ENCODE measurements around the gene BORCS5. TPM values are rescaled to one million over a fixed set of nuclear protein-coding genes. Genes with fewer than 3 reads are reported as not detected.

BORCS5 gene
- polyA plus RNA-seq, 2 of the 4 experiments (the other 2 are of a cell fraction): 5.1 to 10.2 TPM

DNA sequence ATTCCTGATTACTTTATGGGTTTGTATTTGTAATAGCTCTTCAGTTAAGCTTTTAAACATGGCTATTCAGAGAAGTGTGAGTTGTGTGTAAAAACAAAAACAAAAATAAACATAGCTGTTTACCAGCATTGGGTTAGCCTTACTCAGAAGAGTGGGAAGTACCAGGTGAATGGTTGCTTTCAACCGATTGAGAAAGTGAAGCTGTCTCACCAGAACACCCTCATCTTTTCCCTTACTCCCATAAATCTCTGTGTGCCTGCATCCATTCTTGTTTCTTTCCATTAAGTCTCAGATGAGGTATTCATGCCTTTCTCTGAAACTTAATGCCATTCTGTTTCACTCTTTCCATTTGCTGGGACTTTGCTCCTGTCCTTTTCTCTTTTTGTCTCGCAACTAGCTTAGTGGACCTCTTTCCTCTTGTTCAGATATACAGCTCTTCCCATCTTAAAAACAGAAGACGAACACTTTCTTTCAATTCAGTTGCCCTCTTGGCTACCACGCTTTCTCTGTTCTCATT lies 10.7 kb downstream of the BORCS5 start:
- 89% methylated on average over 4 of the region's 4 CpGs for WGBS (ENCODE audit: missing lambda C conversion rate)
- DNase-seq (ENCODE audit: low read depth in 1 of 2, low spot score in 1 of 2): no peak
- H3K4me2 ChIP-seq: no peak overlapping the region
- no peak for ATAC-seq
- peaks cover 10% of the 10 kb centered on the region for H3K4me1 ChIP-seq
- no peak overlapping the region for H3K27ac ChIP-seq
- H3K4me3 ChIP-seq: no peak overlapping the region
- ChIA-PET POLR2A (interaction anchor here (0.8 kb wide), 1 partner anchor 11 kb away, joined by 3 read pairs; the partner anchor contains the start of gene BORCS5), CTCF (interaction anchor here (0.7 to 2.6 kb wide), 5 partner anchors 9 to 338 kb away, joined by 3 to 11 read pairs (median 5); partner anchors contain the start of gene BORCS5)
- no peaks in the 10 kb centered on the region for H3K9me3 ChIP-seq
- peak; percentile 23 for FAIRE-seq
- TF ChIP-seq RCOR1 (IDR thresholded peaks at IDR 0.05; ENCODE audit: low read depth, low read length): no peak
- TF ChIP-seq RFX5 (IDR thresholded peaks at IDR 0.05): no peak
- no peak for TF ChIP-seq MYC (IDR thresholded peaks at IDR 0.05; ENCODE audit: borderline replicate concordance, low read length)
- TF ChIP-seq EHMT2 (IDR thresholded peaks at IDR 0.05; ENCODE audit: low read depth): no peak
- TF ChIP-seq EP300 (IDR thresholded peaks at IDR 0.05): no peak
- TF ChIP-seq, protein P1, sequence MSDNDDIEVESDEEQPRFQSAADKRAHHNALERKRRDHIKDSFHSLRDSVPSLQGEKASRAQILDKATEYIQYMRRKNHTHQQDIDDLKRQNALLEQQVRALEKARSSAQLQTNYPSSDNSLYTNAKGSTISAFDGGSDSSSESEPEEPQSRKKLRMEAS (IDR thresholded peaks at IDR 0.05): no peak
- no peak for TF ChIP-seq ZC3H11A (IDR thresholded peaks at IDR 0.05)
- no peak for TF ChIP-seq REST (IDR thresholded peaks at IDR 0.05)
- no peak for TF ChIP-seq ZSCAN20 (CRISPR knock-in tag; IDR thresholded peaks at IDR 0.05)
- TF ChIP-seq JUNB (IDR thresholded peaks at IDR 0.05): no peak
- no peak for TF ChIP-seq GATA3 (IDR thresholded peaks at IDR 0.05; ENCODE audit: borderline replicate concordance)
- TF ChIP-seq SMC3 (IDR thresholded peaks at IDR 0.05): no peak
- TF ChIP-seq NPAS2 (CRISPR knock-in tag; IDR thresholded peaks at IDR 0.05; ENCODE audit: borderline replicate concordance): no peak
- TF ChIP-seq ESRRA (IDR thresholded peaks at IDR 0.05; ENCODE audit: borderline replicate concordance, low read length): no peak

DNA sequence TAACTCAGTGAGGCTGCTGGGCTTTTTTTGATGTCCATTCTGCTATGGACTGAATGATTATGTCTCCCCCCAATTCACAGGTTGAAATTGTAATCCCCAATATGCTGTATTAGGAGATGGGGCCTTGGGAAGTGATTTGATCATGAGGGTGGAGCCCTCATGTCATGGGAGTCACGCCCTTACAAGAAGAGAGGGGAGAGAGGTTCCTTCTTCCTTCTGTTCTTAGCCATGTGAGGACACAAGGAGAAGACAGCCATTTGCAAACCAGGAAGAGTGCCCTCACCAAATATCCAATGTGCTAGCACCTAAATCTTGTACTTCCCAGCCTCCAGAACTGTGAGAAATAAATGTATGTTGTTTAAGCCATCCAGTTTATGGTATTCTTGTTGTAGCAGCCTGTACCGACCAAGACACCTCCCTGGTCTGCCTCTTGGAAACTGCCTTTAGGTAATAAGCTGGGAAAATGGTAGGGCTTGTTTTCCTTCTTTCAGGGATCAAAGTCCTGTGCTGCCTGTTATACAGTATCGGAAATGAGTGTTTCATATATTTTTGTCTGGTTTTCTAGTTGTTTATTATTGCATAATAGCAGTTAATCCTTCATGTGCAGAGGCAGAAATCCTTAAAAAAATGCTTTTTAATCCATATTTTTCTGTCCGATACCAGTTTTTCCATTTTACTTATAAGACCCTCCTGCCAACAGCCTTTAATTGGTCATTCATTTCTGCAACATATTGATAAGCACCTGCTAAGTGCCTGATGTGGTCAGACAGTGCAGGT lies 16.3 kb downstream of the BORCS5 start:
- Histone ChIP-seq H3K4me2 (no peak overlapping the region), H3K4me1 (peaks cover 5% of the 10 kb centered on the region; the same call in 1 of the 3 replicates), H3K4me3 (no peak overlapping the region), H3K9me3 (no peaks in the 10 kb centered on the region), H3K27ac (no peak overlapping the region)
- no peak for DNase-seq (ENCODE audit: low read depth in 1 of 2, low spot score in 1 of 2)
- ChIA-PET POLR2A (interaction anchor here (0.6 kb wide), 1 partner anchor 16 kb away, joined by 4 read pairs; no protein-coding TSS in a partner anchor), CTCF (interaction anchor here (0.6 to 3.6 kb wide), 4 partner anchors 15 to 331 kb away, joined by 3 to 10 read pairs (median 5); no protein-coding TSS in a partner anchor)
- no peak for FAIRE-seq
- no peak for ATAC-seq
- 90% methylated on average over 4 of the region's 4 CpGs for WGBS (ENCODE audit: missing lambda C conversion rate)
- TF ChIP-seq, protein P2, sequence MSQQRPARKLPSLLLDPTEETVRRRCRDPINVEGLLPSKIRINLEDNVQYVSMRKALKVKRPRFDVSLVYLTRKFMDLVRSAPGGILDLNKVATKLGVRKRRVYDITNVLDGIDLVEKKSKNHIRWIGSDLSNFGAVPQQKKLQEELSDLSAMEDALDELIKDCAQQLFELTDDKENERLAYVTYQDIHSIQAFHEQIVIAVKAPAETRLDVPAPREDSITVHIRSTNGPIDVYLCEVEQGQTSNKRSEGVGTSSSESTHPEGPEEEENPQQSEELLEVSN (IDR thresholded peaks at IDR 0.05; ENCODE audit: borderline replicate concordance, low read depth): no peak
- TF ChIP-seq HOXA7 (CRISPR knock-in tag; IDR thresholded peaks at IDR 0.05) (no peak), ZC3H11A (IDR thresholded peaks at IDR 0.05) (no peak), MYC (IDR thresholded peaks at IDR 0.05; ENCODE audit: borderline replicate concordance, low read length) (no peak), HMGXB4 (CRISPR knock-in tag; IDR thresholded peaks at IDR 0.05; ENCODE audit: borderline replicate concordance) (no peak), SREBF2 (IDR thresholded peaks at IDR 0.05) (no peak), JUNB (IDR thresholded peaks at IDR 0.05) (no peak), RNF2 (IDR thresholded peaks at IDR 0.05; ENCODE audit: borderline replicate concordance, low read depth) (no peak), MAZ (IDR thresholded peaks at IDR 0.05; ENCODE audit: borderline replicate concordance, low read depth, low read length) (no peak), RCOR1 (IDR thresholded peaks at IDR 0.05; ENCODE audit: low read depth, low read length) (no peak), REST (IDR thresholded peaks at IDR 0.05) (no peak), FOSB (CRISPR knock-in tag; IDR thresholded peaks at IDR 0.05) (no peak)
- TF ChIP-seq, protein P3, sequence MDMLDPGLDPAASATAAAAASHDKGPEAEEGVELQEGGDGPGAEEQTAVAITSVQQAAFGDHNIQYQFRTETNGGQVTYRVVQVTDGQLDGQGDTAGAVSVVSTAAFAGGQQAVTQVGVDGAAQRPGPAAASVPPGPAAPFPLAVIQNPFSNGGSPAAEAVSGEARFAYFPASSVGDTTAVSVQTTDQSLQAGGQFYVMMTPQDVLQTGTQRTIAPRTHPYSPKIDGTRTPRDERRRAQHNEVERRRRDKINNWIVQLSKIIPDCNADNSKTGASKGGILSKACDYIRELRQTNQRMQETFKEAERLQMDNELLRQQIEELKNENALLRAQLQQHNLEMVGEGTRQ (IDR thresholded peaks at IDR 0.05): no peak
- TF ChIP-seq, protein P1 (IDR thresholded peaks at IDR 0.05): no peak
